HG03378 (cell line): ENCODE results near the gene BICD1.
"Not testable (repeated sequence)": the region's sequence is repeated elsewhere in the genome, so short reads cannot be mapped to it uniquely, and the experiment has no call there.

Experiments
- ATAC-seq: cut with Tn5 transposase; IDR thresholded peaks from one replicate; pipeline ENCODE4 v1.9.1; 2021; ENCODE audit warnings: mild to moderate bottlenecking, moderate library complexity; ENCODE audit not compliant: unreplicated experiment

Gene BICD1

GRCh38 chr12:32106517-32107358 lies at the start of gene BICD1:
BICD1 (plus strand) TSS chr12:32106847; CDS start chr12:32107332, 485 bp downstream.
- peak; percentile 59 for ATAC-seq

- ATAC-seq, result no peak
Observed at GRCh38 chr12:32061033-32061432, 45.6 kb upstream of the BICD1 start.

GRCh38 chr12:32062881-32063280 lies 43.8 kb upstream of the BICD1 start:
- ATAC-seq, result no peak

DNA sequence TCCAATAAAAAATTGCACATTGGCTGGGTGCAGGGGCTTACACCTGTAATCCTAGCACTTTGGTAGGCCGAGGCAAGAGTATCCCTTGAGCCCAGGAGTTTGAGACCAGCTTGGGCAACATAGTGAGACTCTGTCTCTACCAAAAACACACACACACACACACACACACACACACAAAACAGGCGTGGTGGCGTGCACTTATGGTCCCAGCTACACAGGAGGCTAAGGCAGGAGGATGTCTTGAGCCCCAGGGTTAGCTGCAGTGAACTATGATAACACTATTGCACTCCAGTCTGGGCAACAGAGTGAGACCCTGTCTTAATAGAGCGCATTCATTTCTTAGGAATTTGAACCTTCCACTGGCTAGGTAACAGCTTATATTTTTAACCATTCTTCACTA lies 42.9 kb upstream of the BICD1 start:
- ATAC-seq, result no peak

DNA sequence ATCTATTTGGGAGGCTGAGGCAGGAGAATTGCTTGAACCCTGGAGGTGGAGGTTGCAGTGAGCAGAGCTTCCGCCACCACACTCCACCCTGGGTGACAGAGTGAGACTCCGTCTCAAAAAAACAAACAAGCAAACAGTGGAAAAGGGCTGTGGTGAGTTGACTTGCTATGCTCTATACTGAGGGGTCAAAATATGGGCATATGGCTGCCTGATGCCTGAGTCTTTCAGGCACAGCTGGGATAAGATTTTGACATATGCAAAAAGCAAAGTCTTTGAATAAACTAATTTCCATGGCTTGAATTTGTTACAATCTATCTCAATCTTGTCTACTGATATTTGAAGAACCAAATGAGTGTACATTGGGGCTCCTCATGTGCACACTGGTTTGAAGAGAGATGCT lies 40.4 kb upstream of the BICD1 start:
- no peak for ATAC-seq

GRCh38 chr12:32069071-32069470 lies 37.6 kb upstream of the BICD1 start:
- no peak for ATAC-seq

DNA sequence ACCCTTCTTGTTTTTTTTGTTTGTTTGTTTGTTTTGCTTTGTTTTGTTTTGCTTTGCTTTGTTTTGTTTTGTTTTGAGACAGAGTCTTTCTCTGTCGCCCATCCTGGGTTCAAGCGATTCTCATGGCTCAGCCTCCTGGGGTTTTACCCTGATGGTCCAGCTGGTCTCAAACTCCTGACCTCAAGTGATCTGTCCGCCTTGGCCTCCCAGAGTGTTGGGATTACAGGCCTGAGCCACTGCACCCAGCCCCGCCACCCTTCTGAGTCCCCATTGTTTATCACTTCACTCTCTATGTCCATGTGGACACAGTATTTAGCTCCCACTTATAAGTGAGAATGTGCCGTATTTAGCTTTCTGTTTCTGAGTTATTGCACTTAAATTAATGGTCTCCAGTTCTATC lies 36.9 kb upstream of the BICD1 start:
- ATAC-seq, result no peak

DNA sequence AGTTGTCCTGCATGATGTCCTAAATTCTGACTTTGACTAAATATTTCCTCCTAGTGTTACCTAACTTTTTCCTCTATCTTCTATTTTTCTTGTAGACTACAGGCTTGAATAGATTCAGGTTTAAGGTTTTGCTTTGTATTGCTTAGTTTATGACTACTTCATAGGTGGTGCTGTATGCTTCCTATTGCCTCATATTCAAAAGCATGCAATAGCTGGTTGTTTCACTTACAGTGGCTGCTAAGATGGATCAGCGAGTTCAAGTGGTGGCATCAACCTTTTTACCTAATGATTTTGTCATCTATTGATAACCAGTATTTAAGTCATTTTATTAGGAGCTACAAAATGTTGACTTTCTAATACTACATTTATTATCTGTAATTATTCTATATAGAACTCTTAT lies 36.3 kb upstream of the BICD1 start:
- no peak for ATAC-seq

DNA sequence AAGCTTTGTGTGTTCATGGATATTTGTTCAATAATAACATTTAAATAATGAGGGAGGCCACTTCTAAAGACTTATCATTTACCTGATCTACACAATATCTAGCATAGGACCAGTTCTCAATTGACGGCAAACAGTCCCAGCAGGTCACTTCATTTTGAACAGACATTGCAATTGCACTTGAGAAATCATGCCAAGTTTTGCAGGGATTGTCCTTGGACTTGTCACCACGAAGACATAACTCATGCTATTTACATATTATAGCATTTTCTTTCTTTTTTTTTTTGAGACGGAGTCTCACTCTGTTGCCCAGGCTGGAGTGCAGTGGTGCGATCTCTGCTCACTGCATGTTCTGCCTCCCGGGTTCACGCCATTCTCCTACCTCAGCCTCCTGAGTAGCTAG lies 34.5 kb upstream of the BICD1 start:
- no peak for ATAC-seq

DNA sequence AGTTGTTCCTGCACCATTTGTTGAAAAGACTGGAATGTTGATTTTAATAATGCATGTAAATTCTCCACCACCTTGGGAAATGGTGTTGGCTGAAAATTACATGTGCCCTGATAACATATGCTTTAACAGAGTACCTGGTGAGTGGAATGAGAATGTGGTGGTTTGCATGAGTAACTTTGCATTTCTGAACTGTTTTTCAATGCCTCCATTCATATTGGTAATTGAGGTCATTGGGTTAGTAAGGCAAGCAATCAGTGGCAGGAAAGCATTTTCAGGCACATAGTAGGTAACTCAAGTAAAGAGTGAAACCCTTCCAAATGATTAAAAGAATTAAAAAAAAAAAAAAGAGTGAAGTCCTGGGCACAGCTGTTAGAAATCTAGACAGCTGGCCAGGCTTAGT lies 32.2 kb upstream of the BICD1 start:
- ATAC-seq, result no peak

DNA sequence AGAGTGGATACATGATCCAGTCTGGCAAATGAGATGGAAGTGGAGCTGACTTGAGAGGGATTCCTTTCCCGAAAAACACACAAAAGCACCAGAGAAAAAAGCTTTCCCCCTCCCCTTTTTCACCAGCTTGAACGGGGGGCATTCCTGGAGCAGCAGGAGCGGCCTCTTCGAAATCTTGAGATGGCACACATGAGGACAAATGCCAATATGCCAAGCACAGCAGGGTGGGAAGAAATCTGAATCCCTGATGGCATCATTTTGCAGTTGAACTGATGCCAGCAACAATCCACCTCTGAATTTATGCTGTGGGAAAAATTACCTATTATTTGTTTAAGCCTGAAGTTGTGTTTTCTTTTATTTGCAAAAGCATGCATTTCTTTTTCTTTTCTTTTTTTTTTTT lies 29.7 kb upstream of the BICD1 start:
- ATAC-seq, result no peak

DNA sequence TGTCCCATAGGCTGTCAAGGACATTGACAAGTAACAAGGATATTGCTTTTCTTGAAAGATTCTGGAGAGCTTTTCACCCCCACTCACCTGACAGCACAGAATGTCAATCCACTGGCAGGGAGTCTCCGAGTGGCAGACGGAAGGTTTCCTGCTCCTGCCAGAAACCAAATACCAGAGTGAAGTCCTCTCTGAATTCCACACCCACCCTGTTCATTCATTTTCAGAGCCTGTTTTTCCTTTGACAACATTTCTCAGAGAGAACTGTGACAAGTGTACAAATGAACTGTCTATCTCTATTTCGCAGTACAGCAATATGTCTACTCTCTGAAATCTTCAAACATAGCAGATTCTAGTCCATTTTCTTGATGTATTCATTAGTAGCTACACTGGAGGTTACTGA lies 26.2 kb upstream of the BICD1 start:
- ATAC-seq, result no peak

- ATAC-seq, result no peak
Observed at GRCh38 chr12:32083489-32083888, 23.2 kb upstream of the BICD1 start.

- ATAC-seq, result no peak
Observed at GRCh38 chr12:32084017-32084688, 22.5 kb upstream of the BICD1 start.

GRCh38 chr12:32084753-32085152 lies 21.9 kb upstream of the BICD1 start:
- ATAC-seq, result no peak

DNA sequence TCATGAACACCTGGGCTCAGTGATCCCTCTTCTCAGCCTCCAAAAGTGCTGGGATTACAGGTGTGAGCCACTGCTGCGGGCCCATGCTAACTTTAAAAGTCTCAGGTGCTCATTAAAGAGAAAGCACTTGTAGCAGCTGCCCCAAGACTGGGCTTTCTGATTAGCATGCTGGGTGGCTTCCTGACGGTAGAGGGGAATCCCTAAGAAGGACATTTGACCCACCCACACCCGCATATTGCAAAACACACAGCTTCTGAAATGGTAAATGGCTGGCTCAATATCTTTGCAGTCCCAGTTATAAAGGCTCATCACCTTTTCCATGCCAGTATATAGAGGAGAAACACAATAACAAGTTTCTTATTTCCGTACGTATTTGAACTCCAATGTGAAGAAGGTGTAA lies 19.3 kb upstream of the BICD1 start:
- ATAC-seq, result no peak

DNA sequence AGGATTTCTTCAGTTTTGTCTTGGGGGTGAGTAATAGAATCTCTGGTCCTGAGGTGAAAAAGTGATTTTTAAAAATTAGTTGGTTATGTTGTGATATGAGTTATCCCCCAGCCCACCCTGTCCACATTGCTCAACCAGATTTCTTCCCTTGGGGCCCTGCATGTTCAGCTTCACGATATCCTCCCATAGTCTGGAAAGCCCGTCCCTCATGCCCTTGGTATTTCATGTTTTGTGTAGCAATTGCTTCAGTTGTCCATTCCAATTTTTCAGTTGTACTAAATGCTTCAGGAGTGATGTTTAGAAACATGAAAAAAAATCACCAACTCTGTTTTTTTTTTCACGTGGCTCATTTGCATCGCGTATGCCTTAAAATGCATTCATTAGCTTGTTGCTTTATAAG lies 17.5 kb upstream of the BICD1 start:
- no peak for ATAC-seq

- no peak for ATAC-seq
Observed at GRCh38 chr12:32089586-32089985, 17.1 kb upstream of the BICD1 start.

GRCh38 chr12:32091696-32092095 lies 15.0 kb upstream of the BICD1 start:
- ATAC-seq, result no peak

- no peak for ATAC-seq
Observed at GRCh38 chr12:32098112-32098511, 8.5 kb upstream of the BICD1 start.

GRCh38 chr12:32099275-32099674 lies 7.4 kb upstream of the BICD1 start:
- not testable (repeated sequence) for ATAC-seq

DNA sequence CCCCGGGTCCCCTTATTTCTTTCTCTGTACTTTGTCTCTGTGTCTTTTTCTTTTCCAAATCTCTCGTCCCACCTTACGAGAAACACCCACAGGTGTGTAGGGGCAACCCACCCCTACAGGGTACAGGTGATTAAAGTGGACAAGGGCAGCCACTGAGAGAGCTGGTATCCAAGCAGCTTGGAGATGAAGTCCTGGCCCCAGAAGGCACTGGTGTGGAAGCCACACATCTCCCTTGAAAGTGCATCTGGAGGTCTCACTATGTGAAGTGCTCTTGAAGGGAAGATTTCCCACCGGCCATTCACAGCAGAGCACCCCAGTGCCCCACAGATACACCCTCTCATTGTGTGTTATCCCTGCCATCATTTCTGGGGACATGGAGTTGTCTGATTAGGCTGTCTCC lies 6.3 kb upstream of the BICD1 start:
- no peak for ATAC-seq
